ENCODE measurements around the gene BAG1.

BAG1 gene

DNA sequence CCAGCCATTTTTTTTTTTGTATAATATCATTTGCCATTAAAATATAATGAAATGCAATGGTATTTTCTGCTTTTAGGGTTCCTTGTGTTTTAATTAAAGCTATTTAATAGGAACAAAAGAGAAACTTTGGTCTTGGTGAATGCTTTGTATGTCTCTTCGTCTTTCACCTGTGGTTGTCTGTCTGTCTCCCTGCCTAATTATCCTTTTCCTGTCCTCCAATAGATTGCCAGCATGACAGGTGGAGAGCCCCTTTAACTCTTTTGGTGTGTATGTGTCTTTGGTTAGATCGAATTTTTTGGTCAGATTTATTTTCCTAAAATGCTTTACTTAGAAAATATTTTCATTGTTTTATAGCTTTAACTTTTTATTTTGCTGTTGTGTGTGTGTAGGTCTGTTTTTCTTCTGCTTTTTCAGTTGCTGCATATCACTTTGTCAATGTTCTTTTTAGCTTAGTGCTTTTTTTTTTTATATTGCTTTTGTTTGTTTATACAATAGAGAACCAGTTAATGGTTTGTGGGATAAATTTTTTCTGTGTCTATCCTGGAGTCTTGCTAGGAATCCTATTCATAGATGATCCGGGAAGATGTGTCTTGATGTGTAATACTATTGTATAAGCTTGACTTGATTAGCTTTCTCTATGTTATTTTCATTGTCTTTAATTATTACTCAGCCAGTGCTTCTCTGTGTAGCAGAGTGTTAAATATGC, 8.9 kb upstream of the BAG1 start:
- no peak for DNase-seq (ENCODE audit: low read depth)

DNA sequence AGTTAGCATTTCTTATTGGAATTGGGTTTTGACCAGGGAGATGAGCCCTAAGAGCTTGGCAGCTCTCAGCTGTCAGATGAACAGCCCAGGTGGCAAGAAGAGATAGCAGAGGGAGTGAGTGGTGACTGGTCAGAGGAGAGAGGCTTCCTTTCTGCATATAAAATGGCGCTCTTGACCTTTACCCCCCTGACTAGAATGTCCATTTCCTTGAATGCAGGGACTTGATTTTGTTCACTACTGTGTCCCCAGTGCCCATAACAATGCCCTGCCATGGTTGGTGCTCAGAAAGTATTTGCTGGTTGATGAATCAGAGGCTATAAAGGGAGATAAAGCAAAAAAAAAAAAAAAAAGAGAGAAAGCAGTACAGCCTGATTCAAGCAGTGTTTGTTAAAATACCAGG, 7.6 kb upstream of the BAG1 start:
- no peak for DNase-seq (ENCODE audit: low read depth)

- no peak for DNase-seq (ENCODE audit: low read depth)
Measured at GRCh38 chr9:33270146-33270545, 5.6 kb upstream of the BAG1 start.

- DNase-seq (ENCODE audit: low read depth) = no peak
Measured at GRCh38 chr9:33267151-33267767, 2.8 kb upstream of the BAG1 start.

- no peak for DNase-seq (ENCODE audit: low read depth)
Measured at GRCh38 chr9:33265211-33265865, 830 bp upstream of the BAG1 start.

GRCh38 chr9:33264003-33264472, 470 bp downstream of the BAG1 start:
- DNase-seq (ENCODE audit: low read depth) = no peak

DNA sequence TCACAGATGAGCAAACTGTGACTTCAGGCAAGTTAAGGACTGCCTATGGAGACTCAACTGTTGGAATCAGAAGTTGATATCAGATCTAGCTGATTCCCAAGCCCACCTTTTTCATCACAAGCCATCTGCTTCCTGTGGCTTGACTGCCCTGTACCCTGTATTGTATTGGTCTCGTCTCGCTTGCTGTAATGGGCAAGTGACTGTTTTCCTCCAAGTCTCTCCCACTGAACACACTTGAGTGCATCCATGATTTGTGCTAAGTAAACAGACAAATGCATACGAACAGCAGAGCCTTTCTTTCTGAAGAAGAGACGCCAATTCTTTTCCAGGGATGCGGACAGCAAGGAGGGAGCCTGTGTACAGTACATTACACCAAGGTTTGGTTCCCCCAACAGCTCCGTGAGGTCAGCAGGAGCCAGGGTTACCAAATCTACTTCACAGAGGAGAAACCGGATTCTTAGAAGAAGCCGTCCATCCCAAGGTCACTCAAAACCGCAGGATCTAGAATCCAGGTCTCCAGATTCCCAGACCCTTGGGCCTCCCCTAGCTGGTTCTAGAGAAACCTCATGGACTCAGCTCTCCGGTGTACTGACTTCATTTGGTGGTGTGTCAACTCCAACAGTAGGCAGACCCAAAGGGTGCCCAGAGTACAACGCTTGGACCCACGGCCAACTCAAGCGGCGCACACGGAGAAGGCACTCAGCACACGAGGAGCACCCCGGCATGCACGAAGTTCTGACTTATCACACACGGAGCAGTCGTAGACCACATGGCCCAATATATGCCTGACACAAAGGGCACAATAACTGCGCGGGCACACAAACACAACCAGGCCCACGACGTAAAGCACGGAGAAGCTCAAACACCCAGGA, 1.1 kb downstream of the BAG1 start:
- no peak for DNase-seq (ENCODE audit: low read depth)

DNA sequence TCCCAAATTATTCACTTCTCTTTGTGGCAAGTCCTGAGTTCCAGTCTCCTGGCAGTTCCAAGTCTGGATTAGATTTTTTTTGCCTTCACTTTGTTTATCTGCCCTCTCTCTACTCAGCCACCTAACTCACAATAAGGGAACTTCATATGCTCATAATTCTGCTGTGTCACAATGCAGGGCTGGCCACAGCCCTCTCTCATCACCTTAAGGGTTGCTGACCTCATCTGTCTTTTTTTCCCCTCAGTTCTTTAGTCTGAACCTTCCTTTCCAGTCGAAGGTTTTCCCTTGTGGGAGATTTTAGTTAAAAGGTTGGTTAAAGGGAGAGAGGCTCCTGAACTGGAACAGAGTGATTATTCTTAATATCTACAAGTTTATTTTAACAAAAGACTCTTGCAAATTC, 4.1 kb downstream of the BAG1 start:
- no peak for DNase-seq (ENCODE audit: low read depth)

GRCh38 chr9:33257276-33257675, 7.2 kb downstream of the BAG1 start:
- no peak for DNase-seq (ENCODE audit: low read depth)

DNA sequence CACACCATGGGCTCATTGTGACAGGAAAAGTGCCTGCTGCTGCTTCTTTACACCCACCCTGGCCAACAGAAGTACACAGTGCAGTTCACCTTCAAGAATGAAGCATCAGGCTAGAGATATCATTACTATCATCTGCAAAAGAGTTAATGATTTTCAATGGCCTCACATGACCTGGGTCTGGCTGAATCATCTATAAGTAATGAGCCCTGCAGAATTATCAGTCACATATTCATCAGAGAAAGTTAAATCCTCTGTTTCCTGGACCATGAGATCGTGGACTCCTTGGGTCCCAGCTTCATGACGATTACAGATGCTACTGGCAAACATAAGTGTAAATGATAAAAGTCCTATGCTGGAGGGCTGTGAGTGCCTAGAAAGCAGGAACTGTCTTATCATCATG, 8.3 kb downstream of the BAG1 start:
- no peak for DNase-seq (ENCODE audit: low read depth)

GRCh38 chr9:33255471-33255870, 9.0 kb downstream of the BAG1 start:
- DNase-seq (ENCODE audit: low read depth) = no peak

GRCh38 chr9:33255014-33255413, 9.5 kb downstream of the BAG1 start:
- no peak for DNase-seq (ENCODE audit: low read depth)

DNA sequence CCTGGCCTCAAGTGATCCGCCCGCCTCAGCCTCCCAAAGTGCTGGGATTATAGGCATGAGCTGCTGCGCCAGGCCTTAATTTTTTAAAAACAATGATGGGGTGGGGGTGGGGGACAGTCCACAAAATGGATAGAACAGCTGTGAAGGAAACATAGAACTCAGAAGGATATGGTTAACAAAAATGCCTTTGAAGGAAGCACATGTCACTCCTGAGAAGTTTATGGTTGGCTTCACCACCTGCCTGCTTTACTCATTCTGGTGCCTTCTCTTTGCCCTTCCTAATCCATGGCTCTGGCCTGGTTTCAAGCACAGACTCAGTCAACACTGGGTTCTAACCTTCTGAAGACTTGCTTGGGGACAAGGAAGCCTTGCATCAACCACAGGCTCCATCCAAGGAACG, 10.3 kb downstream of the BAG1 start:
- DNase-seq (ENCODE audit: low read depth) = no peak

DNA sequence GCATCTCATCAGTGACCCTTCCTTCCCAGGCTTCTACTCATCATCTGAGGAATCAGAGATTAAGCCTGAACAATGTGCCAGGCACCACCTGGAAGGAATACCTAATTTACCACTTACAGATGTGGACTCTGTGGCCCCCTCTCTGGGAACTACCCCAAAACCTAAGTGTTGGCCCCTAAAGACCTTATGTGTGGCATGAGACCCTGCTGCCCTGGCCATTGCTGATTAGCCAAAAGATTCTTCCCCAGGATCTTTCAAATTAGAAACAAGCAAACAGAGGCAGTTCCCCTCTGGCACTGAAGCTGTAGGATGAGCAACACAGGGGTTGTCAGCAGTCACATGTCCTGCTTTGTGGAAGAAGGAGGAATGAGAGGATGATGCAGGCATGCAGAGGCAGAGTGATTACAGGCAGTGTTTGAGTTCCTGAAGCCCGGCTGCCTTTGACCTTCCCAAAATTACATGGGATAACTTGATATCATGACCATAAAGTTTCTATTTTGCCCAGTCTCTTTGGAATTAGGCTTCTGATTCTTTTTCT, 14.0 kb downstream of the BAG1 start:
- no peak for DNase-seq (ENCODE audit: low read depth)

GRCh38 chr9:33249983-33250382, 14.5 kb downstream of the BAG1 start:
- no peak for DNase-seq (ENCODE audit: low read depth)

DNA sequence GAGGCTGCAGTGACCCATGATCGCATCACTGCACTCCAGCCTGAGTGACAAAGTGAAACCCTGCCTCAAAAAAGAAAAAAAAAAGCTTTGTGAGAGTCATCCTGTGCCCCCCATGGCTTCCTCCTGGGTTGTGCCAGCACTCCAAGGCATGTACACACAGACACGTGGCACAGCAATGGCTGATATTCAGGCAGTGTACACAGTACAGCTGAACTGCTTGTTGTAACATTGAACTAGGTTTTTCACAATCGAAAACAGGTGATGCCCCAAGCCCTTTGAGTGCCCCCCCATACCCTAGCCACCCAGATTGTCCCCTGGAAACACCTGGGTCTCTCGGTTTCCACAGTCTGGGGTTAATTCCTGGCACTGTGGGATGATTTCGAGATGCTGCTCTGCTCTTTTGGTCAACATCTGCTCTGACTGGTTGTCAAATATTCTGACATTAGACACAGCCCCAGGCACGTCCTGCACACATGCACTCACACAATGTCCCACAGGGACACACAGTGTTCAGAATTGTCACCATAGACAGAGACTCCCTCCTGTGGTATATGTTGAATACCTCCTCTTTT, 15.3 kb downstream of the BAG1 start:
- no peak for DNase-seq (ENCODE audit: low read depth)

- DNase-seq (ENCODE audit: low read depth) = no peak
Measured at GRCh38 chr9:33248606-33249005, 15.9 kb downstream of the BAG1 start.

- no peak for DNase-seq (ENCODE audit: low read depth)
Measured at GRCh38 chr9:33246269-33246860, 18.1 kb downstream of the BAG1 start.

DNA sequence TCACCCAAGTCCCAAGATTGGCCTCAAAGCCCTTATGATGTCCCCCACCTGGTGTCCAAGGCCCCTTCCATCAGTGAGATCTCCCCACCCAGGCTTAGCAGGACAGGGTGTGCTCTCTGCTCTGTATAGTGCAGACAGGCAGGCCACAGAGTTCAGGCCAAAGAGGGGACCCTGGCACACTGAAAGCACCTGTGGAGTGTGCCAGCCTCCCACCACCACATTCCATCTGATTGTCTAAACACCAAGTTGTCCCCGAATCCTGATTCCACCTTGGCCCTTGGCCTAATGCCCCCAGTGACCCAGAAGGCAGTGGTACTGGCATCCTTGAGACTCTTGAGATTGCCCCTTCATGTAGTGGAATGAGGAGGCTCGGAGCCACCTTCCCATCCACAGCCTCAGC, 19.2 kb downstream of the BAG1 start:
- DNase-seq (ENCODE audit: low read depth) = no peak

DNA sequence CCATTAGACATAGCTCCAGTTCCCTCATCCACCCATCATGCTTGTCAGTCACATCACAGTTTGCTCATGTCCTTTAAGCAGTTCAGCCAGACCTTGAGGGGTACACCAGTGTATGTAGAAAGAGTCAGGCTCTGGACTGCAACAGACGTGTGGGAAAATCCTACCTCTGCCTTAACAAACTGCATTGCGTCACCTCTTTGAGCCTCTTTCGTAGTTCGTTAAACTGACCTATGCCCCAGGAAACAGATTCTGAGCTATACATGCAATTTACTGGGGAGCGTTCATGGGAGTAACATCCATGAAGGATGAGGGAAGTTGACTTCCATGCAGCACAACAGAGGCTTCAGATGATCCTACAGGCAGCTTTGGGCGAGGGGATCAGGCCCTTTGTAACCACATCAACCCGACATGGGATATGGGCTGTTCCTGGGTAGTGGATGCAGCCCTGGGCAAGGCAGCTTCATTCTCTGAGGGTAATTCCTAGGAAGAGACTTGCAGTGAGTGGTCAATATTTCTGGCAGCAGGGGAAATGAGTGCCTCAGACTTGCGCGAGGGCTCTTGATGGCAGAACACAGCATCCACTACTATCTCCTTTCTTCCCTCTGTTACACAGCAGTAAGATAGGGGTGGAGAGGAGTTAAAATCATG, 20.2 kb downstream of the BAG1 start:
- DNase-seq (ENCODE audit: low read depth) = no peak

GRCh38 chr9:33242609-33243134, 21.8 kb downstream of the BAG1 start:
- no peak for DNase-seq (ENCODE audit: low read depth)

Data from non-pigmented ciliary epithelial cell (primary cell).